ENCODE measurements around the gene MYOT. TPM values are rescaled to one million over a fixed set of nuclear protein-coding genes. Genes with fewer than 3 reads are reported as not detected.

MYOT gene
- total RNA-seq, 1 experiment from 2014 or later = not detected

DNA sequence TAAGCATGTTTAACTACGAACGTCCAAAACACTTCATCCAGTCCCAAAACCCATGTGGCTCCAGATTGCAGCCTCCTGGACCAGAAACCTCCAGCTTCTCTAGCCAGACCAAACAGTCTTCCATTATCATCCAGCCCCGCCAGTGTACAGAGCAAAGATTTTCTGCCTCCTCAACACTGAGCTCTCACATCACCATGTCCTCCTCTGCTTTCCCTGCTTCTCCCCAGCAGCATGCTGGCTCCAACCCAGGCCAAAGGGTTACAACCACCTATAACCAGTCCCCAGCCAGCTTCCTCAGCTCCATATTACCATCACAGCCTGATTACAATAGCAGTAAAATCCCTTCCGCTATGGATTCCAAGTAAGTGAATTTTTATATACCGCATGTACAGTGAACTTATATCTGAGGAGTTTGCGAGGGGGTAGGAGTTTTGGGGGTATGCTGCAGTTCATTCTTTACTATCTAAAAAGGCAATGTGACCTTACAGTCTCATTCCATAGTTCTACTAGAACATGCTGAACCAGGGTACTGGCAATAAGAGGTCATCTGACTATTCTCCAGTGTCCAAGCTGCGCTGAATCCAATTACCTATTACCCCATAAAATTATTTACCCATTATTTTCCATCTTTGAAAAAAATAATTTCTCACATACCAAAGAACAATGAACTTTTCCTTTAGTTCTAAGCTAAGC is 3.1 kb downstream of the MYOT start:
- H3K4me3 Mint-ChIP-seq = no peak overlapping the region
- peaks cover 0 to 3% of the 10 kb centered on the region in 2 experiments; a peak in 1 of 4 replicates for H3K4me1 Mint-ChIP-seq
- TF ChIP-seq, protein P1, sequence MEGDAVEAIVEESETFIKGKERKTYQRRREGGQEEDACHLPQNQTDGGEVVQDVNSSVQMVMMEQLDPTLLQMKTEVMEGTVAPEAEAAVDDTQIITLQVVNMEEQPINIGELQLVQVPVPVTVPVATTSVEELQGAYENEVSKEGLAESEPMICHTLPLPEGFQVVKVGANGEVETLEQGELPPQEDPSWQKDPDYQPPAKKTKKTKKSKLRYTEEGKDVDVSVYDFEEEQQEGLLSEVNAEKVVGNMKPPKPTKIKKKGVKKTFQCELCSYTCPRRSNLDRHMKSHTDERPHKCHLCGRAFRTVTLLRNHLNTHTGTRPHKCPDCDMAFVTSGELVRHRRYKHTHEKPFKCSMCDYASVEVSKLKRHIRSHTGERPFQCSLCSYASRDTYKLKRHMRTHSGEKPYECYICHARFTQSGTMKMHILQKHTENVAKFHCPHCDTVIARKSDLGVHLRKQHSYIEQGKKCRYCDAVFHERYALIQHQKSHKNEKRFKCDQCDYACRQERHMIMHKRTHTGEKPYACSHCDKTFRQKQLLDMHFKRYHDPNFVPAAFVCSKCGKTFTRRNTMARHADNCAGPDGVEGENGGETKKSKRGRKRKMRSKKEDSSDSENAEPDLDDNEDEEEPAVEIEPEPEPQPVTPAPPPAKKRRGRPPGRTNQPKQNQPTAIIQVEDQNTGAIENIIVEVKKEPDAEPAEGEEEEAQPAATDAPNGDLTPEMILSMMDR (conservative IDR thresholded peaks at IDR 0.05) = no peak
- Histone ChIP-seq H4K8ac (replicated peaks; ENCODE audit: insufficient read length, low read depth, low read length) (no peak overlapping the region), H3K4me1 (ENCODE audit: insufficient read depth, low read length) (no peaks in the 10 kb centered on the region), H3K18ac (ENCODE audit: insufficient read length, low read depth, low read length) (no peak overlapping the region), H3K79me2 (ENCODE audit: insufficient read depth, low read length) (no peaks in the 10 kb centered on the region), H2AFZ (ENCODE audit: low read length) (no peak overlapping the region), H3K9ac (ENCODE audit: extremely low read depth, insufficient read length, low read length) (no peak overlapping the region), H3K56ac (ENCODE audit: insufficient read length, low read depth, low read length) (no peak overlapping the region), H3K4me2 (ENCODE audit: insufficient read depth, insufficient read length, low read length) (no peak overlapping the region), H2BK120ac (ENCODE audit: low read depth, low read length, poor library complexity, severe bottlenecking) (no peak overlapping the region), H3K23ac (ENCODE audit: insufficient read length, low read depth, low read length) (no peak overlapping the region), H3K79me1 (ENCODE audit: insufficient read depth, low read depth, low read length, poor library complexity, severe bottlenecking) (no peaks in the 10 kb centered on the region), H2BK15ac (ENCODE audit: low read depth, low read length) (no peak overlapping the region), H2BK20ac (ENCODE audit: low read depth, low read length, poor library complexity, severe bottlenecking) (no peak overlapping the region), H2BK5ac (ENCODE audit: insufficient read length, low read length) (no peak overlapping the region), H2AK5ac (ENCODE audit: insufficient read length, low read length) (no peak overlapping the region), H3K27me3 (ENCODE audit: insufficient read depth, low read length) (no peaks in the 10 kb centered on the region), H3T11ph (ENCODE audit: low read length) (no peak overlapping the region), H3K27ac (ENCODE audit: insufficient read length, low read depth, low read length) (no peak overlapping the region), H3K4ac (ENCODE audit: low read depth, low read length) (no peak overlapping the region), H4K5ac (ENCODE audit: insufficient read length, low read depth, low read length) (no peak overlapping the region), H3K9me3 (ENCODE audit: control insufficient read depth, low read depth, low read length) (no peaks in the 10 kb centered on the region), H3K14ac (ENCODE audit: insufficient read depth, low read length) (no peak overlapping the region), H3K23me2 (ENCODE audit: insufficient read length, low read depth, low read length, poor library complexity, severe bottlenecking) (no peaks in the 10 kb centered on the region), H2BK12ac (ENCODE audit: insufficient read length, low read depth, low read length) (no peak overlapping the region), H4K20me1 (ENCODE audit: control insufficient read depth, insufficient read depth, insufficient read length) (no peaks in the 10 kb centered on the region), H4K91ac (ENCODE audit: insufficient read length, low read depth, low read length) (no peak overlapping the region)
- peak overlapping the region in 1 of 3 experiments; percentile 6; a peak in 1 of 7 replicates for H3K27ac Mint-ChIP-seq
- no peaks in the 10 kb centered on the region for H3K36me3 Mint-ChIP-seq (ENCODE audit: insufficient read depth in 1 of 3, low read depth in 3 of 3)
- H3K27me3 Mint-ChIP-seq (ENCODE audit: low read depth) = no peaks in the 10 kb centered on the region; the same call in 1 of the 2 replicates
- H3K9me3 Mint-ChIP-seq = no peaks in the 10 kb centered on the region
- no peak for DNase-seq
- no CpG with 5 or more reads among the region's 7 CpGs for WGBS (ENCODE audit: extremely low coverage, insufficient read length, low lambda C conversion rate)

Measured in H9 (cell line).